Activated B cell treated with CpG ODN at 0.5 μM for 24 hours (primary cell): ENCODE measurements around the gene FGF6. TPM values are rescaled to one million over a fixed set of nuclear protein-coding genes. Genes with fewer than 3 reads are reported as not detected.

Experiments
- ATAC-seq: fragments of 200-7000 bp; cut with Tn5 transposase; one replicate; pipeline ENCODE4 v1.10.0; 2021; ENCODE audit warnings: low read depth, mild to moderate bottlenecking, moderate library complexity
- CTCF ChIA-PET: fragments of 350-600 bp; sonication (Branson Sonifier 250); formaldehyde crosslinking; loops from one replicate; lab custom pipeline; 2021; ENCODE audit warnings: antibody characterized with exemption; lab: Charles Lee
- POLR2A ChIA-PET: fragments of 350-600 bp; sonication (Branson Sonifier 250); formaldehyde crosslinking; loops from one replicate; lab custom pipeline; 2021; ENCODE audit warnings: antibody characterized with exemption; lab: Charles Lee
- DNase-seq: peaks from one replicate; pipeline ENCODE4 v3.0.0; 2022
- H3K27ac Mint-ChIP-seq: one replicate; pipeline ENCODE4 v1.8.0; 2020; ENCODE audit warnings: mixed read lengths
- H3K27me3 Mint-ChIP-seq: one replicate; pipeline ENCODE4 v1.8.0; 2021; ENCODE audit warnings: mixed read lengths
- H3K36me3 Mint-ChIP-seq: one replicate; pipeline ENCODE4 v1.8.0; 2021; ENCODE audit warnings: low read depth, mixed read lengths
- H3K4me1 Mint-ChIP-seq: one replicate; pipeline ENCODE4 v1.8.0; 2021; ENCODE audit warnings: mixed read lengths
- H3K4me3 Mint-ChIP-seq: one replicate; pipeline ENCODE4 v1.8.0; 2020; ENCODE audit warnings: mild to moderate bottlenecking, mixed read lengths
- H3K9me3 Mint-ChIP-seq: one replicate; pipeline ENCODE4 v1.8.0; 2020; ENCODE audit warnings: mixed read lengths
- CTCF ChIP-seq: fragments of 200-600 bp; IDR thresholded peaks from one replicate; pipeline ENCODE4 v1.8.0; 2022; ENCODE audit warnings: antibody characterized with exemption, mild to moderate bottlenecking
- intact Hi-C: fragments of 100-400 bp; cut with micrococcal nuclease; formaldehyde crosslinking; loops from one replicate; pipeline ENCODE4 v1.15.1; 2024
- total RNA-seq: library from RNA; stranded (reverse); gene quantifications from 2 replicates; pipeline ENCODE4 v1.2.3, GENCODE V29; 2022

FGF6 gene
- total RNA-seq, 1 donor from 2014 or later = not detected

GRCh38 chr12:4483885-4484823 is 38.5 kb upstream of the FGF6 start:
- Mint-ChIP-seq H3K27ac (no peak overlapping the region), H3K36me3 (peaks cover 17% of the 10 kb centered on the region), H3K27me3 (peaks cover 2% of the 10 kb centered on the region), H3K4me3 (no peak overlapping the region), H3K9me3 (peaks cover 3% of the 10 kb centered on the region), H3K4me1 (peaks cover 10% of the 10 kb centered on the region)
- intact Hi-C loops = no loop called here
- POLR2A ChIA-PET = no interaction called here
- ATAC-seq (no peak), DNase-seq (no peak)
- no peak for TF ChIP-seq CTCF
- CTCF ChIA-PET = no interaction called here

DNA sequence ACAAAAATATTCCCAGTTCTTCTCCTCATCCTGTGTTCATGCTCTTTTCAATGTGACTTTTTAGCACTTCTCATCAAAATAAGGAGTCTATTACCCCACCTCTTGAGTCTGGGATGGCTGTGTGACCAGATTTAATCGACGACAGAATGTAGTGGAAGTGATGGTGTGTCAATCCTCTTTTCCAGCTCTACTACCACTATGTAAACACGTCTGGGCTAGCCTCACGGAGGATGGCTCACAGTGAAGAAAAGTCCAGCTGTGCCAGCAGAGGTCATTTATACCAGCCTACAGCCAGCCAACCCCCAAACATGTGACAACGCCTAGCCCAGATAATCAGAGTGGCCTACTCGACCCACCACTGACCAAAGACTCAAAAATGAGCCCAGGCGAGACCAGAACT is 37.3 kb upstream of the FGF6 start:
- CTCF ChIA-PET = no interaction called here

GRCh38 chr12:4478933-4479332 is 33.3 kb upstream of the FGF6 start:
- Mint-ChIP-seq H3K27ac (no peak overlapping the region), H3K36me3 (peaks cover 4% of the 10 kb centered on the region), H3K9me3 (peaks cover 15% of the 10 kb centered on the region), H3K4me1 (no peaks in the 10 kb centered on the region), H3K27me3 (peaks cover 14% of the 10 kb centered on the region), H3K4me3 (no peak overlapping the region)
- ChIA-PET CTCF (no interaction called here), POLR2A (no interaction called here)
- TF ChIP-seq CTCF = no peak
- ATAC-seq = no peak
- intact Hi-C loops = no loop called here
- DNase-seq = no peak

More for the DNA sequence above, 37.3 kb upstream of the FGF6 start:
- peaks cover 10% of the 10 kb centered on the region for H3K4me1 Mint-ChIP-seq
- no peak for DNase-seq
- TF ChIP-seq CTCF = no peak
- POLR2A ChIA-PET = no interaction called here
- H3K36me3 Mint-ChIP-seq = peaks cover 11% of the 10 kb centered on the region
- H3K4me3 Mint-ChIP-seq = no peak overlapping the region
- intact Hi-C loops = no loop called here
- no peak for ATAC-seq
- no peak overlapping the region for H3K27ac Mint-ChIP-seq
- peaks cover 2% of the 10 kb centered on the region for H3K27me3 Mint-ChIP-seq
- peaks cover 10% of the 10 kb centered on the region for H3K9me3 Mint-ChIP-seq

DNA sequence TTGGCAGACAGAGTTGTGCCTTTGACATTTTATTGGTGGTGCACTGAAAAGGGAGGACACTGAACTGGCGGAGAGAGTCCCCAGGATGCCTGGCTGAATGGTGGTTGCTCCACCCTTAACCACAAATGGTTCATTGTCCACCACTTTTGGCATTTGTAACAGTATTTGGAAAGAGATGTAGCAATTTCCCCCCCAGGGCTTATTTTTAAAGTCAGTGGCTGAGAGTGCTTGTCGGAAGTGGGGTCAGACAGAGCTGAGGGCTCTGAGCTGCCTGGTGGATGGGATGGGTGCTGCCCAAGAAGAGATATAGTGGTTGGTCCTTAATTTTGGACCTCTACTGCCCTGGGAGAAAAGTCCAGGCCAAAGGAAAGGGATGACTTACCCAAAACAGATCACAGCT is 31.5 kb upstream of the FGF6 start:
- ATAC-seq (no peak), DNase-seq (no peak)
- H3K9me3 Mint-ChIP-seq = peaks cover 15% of the 10 kb centered on the region
- ChIA-PET CTCF (no interaction called here), POLR2A (no interaction called here)
- H3K27me3 Mint-ChIP-seq = peaks cover 14% of the 10 kb centered on the region
- no peak overlapping the region for H3K4me3 Mint-ChIP-seq
- no peak for TF ChIP-seq CTCF
- no peak overlapping the region for H3K27ac Mint-ChIP-seq
- H3K4me1 Mint-ChIP-seq = no peaks in the 10 kb centered on the region
- intact Hi-C loops = no loop called here
- H3K36me3 Mint-ChIP-seq = peaks cover 4% of the 10 kb centered on the region

DNA sequence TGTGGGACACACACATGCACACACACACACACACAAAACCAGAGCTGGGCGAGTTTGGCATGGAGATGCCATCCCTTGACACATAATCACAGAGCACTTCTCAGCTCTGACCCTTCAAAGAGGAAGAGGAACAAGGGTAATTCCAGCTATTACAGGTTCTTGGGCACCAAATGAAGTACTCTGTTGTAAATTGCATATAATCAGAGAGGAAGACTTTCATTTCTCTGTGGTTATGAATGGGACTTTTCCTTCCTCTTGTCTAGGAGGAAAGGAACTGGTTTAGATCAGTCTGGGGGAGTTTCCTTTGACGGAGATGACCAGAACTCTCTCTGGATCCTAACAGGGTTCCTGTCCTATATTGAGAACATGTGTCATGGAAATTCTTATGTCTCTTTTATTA is 26.4 kb upstream of the FGF6 start:
- H3K9me3 Mint-ChIP-seq = no peaks in the 10 kb centered on the region
- ChIA-PET POLR2A (no interaction called here), CTCF (no interaction called here)
- H3K4me3 Mint-ChIP-seq = no peak overlapping the region
- TF ChIP-seq CTCF = no peak
- ATAC-seq (no peak), DNase-seq (no peak)
- H3K27ac Mint-ChIP-seq = no peak overlapping the region
- peaks cover 9% of the 10 kb centered on the region for H3K27me3 Mint-ChIP-seq
- intact Hi-C loops = no loop called here
- no peaks in the 10 kb centered on the region for H3K4me1 Mint-ChIP-seq
- no peaks in the 10 kb centered on the region for H3K36me3 Mint-ChIP-seq
